LoVo (cell line): Measurements from ENCODE around the gene TFAP2A.

ENCODE experiments used
- DNase-seq: peaks from one replicate; pipeline ENCODE4 v3.0.0-alpha.2; 2016; ENCODE audit warnings: low spot score

The TFAP2A gene

GRCh38 chr6:10425975-10426780 is 11.3 kb upstream of the TFAP2A start:
- DNase-seq, result peak; percentile 66

GRCh38 chr6:10425176-10425974 is 10.5 kb upstream of the TFAP2A start:
- no peak for DNase-seq

GRCh38 chr6:10424040-10424439 is 9.2 kb upstream of the TFAP2A start:
- no peak for DNase-seq

- DNase-seq, result no peak
Observed at GRCh38 chr6:10422737-10423034, 7.8 kb upstream of the TFAP2A start.

GRCh38 chr6:10421921-10422736 is 7.3 kb upstream of the TFAP2A start:
- no peak for DNase-seq

- DNase-seq, result no peak
Observed at GRCh38 chr6:10421158-10421920, 6.5 kb upstream of the TFAP2A start.

- no peak for DNase-seq
Observed at GRCh38 chr6:10420546-10421157, 5.8 kb upstream of the TFAP2A start.

GRCh38 chr6:10419749-10420545 is 5.1 kb upstream of the TFAP2A start:
- no peak for DNase-seq

GRCh38 chr6:10418862-10419748 is 4.2 kb upstream of the TFAP2A start:
- peak; percentile 54 for DNase-seq

GRCh38 chr6:10418361-10418861 is 3.5 kb upstream of the TFAP2A start:
- no peak for DNase-seq

- DNase-seq, result no peak
Observed at GRCh38 chr6:10417681-10418104, 2.8 kb upstream of the TFAP2A start.

GRCh38 chr6:10416863-10417641 is 2.2 kb upstream of the TFAP2A start:
- DNase-seq, result no peak

- no peak for DNase-seq
Observed at GRCh38 chr6:10416516-10416862, 1.6 kb upstream of the TFAP2A start.

GRCh38 chr6:10415617-10416480 is 975 bp upstream of the TFAP2A start:
- DNase-seq, result no peak

- no peak for DNase-seq
Observed at GRCh38 chr6:10413850-10414738, 780 bp downstream of the TFAP2A start.

- DNase-seq, result no peak
Observed at GRCh38 chr6:10413262-10413849, 1.5 kb downstream of the TFAP2A start.
